Lower leg skin (tissue), 4 donors: Measurements from ENCODE around the gene MCM6. TPM values are rescaled to one million over a fixed set of nuclear protein-coding genes. Genes with fewer than 3 reads are reported as not detected.

Source experiments
- DNase-seq, 2 donors: peaks; one replicate each; pipeline ENCODE4 v3.0.0-alpha.2; 2019; ENCODE audit warnings: low spot score in 2 of 2
- H3K4me3 ChIP-seq: fragments of 200-600 bp; sonication (generic); 2 replicates; pipeline ENCODE4 v1.5.1; 2017; ENCODE audit warnings: mild to moderate bottlenecking, low read depth; ENCODE audit not compliant: poor library complexity, severe bottlenecking
- POLR2A ChIP-seq, 2 donors: fragments of 450-650 bp; IDR thresholded peaks; one replicate each; pipeline ENCODE4 v1.6.1; 2016 to 2017; ENCODE audit warnings: antibody characterized with exemption in 2 of 2, mild to moderate bottlenecking in 1 of 2, moderate library complexity in 1 of 2
- WGBS, 2 donors: methylation state at CpG; one replicate each; pipeline ENCODE4 v1.1.5; 2018; 5-methylcytosine and 5-hydroxymethylcytosine counted together
- intact Hi-C: fragments of 100-400 bp; cut with DNase I; formaldehyde crosslinking; loops from one replicate; pipeline ENCODE4 v1.15.0; 2023; ENCODE audit warnings: low total_unique reads
- total RNA-seq, 4 donors: library from RNA; depleted of rRNA; stranded (reverse); fragments of >200 nt; gene quantifications; one replicate each; pipeline ENCODE4 v1.1.0, GENCODE V29; 2016
- TF ChIP-seq, protein P1 (sequence below), 3 donors: fragments of 450-650 bp; IDR thresholded peaks; one replicate each; pipeline ENCODE4 v1.5.1; 2016; ENCODE audit warnings: antibody characterized with exemption in 3 of 3, mild to moderate bottlenecking in 3 of 3, moderate library complexity in 2 of 3

Gene MCM6
- total RNA-seq = 1 to 10 TPM; 4.5 to 8.5 (median 6.0) TPM

DNA sequence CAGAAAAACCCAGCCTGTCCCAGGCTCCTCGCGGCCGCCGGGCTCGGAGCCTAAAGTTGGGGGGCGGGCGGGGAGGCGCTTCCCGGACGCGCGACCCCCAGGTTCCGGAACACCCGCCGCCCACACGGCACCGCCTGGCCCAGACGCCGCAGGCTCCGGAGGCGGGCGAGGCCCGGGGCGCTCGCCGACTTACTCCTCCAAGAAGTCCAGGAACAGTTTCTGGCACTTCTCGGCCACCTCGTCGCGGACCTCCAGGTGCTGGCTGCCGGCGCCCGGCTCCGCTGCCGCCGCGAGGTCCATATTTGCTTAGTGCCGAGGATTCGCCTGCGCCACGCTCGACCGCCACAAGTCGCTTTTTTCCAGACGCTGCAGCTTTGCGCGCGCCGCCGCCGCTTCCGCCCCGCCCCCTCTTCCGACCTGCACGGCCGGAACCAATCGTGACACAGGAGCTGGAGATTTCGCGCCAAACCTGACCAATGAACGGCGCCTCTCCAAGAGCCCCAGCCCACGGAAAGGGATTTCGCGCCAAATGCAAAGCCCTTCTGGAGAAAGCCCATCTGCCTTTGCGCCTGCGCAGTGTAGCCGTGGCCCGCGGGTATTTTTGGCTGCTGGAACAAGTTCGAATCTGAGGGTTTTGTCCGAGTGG, at the start of gene MCM6:
TSS of gene MCM6 (minus strand) at position 378 of the 646 bp plus-strand sequence. CDS start at position 300, 78 bp downstream.
- 0 to 1% methylated on average over 23 to 59 of the region's 71 CpGs for WGBS, 2 donors
- TF ChIP-seq, protein P1, sequence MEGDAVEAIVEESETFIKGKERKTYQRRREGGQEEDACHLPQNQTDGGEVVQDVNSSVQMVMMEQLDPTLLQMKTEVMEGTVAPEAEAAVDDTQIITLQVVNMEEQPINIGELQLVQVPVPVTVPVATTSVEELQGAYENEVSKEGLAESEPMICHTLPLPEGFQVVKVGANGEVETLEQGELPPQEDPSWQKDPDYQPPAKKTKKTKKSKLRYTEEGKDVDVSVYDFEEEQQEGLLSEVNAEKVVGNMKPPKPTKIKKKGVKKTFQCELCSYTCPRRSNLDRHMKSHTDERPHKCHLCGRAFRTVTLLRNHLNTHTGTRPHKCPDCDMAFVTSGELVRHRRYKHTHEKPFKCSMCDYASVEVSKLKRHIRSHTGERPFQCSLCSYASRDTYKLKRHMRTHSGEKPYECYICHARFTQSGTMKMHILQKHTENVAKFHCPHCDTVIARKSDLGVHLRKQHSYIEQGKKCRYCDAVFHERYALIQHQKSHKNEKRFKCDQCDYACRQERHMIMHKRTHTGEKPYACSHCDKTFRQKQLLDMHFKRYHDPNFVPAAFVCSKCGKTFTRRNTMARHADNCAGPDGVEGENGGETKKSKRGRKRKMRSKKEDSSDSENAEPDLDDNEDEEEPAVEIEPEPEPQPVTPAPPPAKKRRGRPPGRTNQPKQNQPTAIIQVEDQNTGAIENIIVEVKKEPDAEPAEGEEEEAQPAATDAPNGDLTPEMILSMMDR (IDR thresholded peaks at IDR 0.05) = no peak
- TF ChIP-seq POLR2A (IDR thresholded peaks at IDR 0.05) = no peak
- peak; percentile 97 to 99 for DNase-seq
- H3K4me3 ChIP-seq = peak within 1 kb of the TSS; percentile 70
- intact Hi-C loops = no loop called here

DNA sequence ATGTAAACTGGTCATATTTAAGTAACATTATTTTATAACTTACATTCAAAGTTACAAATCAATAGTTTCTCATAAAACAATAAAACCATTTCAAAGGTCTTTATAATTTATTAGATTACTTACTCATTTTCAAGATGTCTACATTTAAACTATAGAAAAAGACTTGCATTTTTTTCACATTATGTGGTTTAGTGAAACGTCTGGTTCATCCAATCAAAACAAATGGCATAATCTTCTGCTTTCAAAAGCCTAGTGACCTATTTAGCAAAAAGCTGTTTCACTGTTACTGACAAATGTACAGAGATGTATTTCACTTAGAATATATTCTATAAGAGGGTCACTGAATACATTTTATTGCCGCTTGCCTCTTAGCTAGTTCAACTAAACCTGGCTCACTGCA, 49.3 kb upstream of the MCM6 start:
- no peak overlapping the region for H3K4me3 ChIP-seq
- TF ChIP-seq, protein P1 (IDR thresholded peaks at IDR 0.05) = no peak
- no peak for TF ChIP-seq POLR2A (IDR thresholded peaks at IDR 0.05)
- 74 to 75% methylated on average over 2 of the region's 2 CpGs for WGBS, 2 donors
- DNase-seq = no peak
- intact Hi-C loops = no loop called here

DNA sequence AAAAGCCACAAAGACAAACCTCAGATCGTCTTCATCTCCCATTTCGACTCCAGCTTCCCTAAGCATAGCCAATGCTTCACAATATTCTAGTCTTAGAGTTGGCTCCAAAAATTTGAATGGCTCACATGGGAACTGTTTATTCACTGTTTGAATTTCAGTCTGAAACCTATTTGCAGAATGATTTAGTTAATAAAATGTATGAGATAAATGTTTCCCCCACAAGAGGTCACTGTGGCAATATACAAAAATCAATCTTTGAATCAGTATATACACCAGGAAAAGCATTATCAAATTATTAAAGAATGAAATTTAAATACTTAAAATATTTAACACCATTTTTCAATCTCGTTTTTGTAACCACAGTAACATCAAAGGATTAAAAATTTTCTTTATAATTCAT, 40.0 kb upstream of the MCM6 start:
- no peak for DNase-seq
- TF ChIP-seq, protein P1 (IDR thresholded peaks at IDR 0.05) = no peak
- no peak for TF ChIP-seq POLR2A (IDR thresholded peaks at IDR 0.05)
- WGBS, 2 donors = 43 to 45% methylated on average over 3 of the region's 3 CpGs
- intact Hi-C loops = loop anchor here (10.0 kb wide), 1 partner anchor 459 kb away; no protein-coding TSS in a partner anchor
- no peak overlapping the region for H3K4me3 ChIP-seq

DNA sequence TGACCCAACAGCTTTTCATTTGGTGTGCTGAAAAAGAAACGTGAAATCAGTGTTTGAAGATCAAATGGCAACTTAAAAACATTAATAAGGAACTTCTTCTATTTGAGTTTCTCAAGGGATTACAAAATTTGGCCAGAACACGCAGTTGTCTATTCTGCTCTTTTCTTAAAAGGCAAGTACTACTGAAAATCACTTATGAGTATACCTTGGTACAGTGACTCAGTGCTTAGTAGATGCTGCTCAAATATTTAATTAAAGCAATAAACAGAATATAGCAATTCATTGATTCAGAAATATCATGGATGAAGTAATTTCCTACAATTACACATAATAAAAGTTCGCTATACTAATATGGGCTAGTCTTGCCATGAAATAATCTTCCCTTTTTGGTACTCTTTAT, 38.2 kb upstream of the MCM6 start:
- intact Hi-C loops = loop anchor here (10.0 kb wide), 1 partner anchor 460 kb away; no protein-coding TSS in a partner anchor
- DNase-seq = no peak
- WGBS, 2 donors = 64 to 71% methylated on average over 3 of the region's 3 CpGs
- no peak overlapping the region for H3K4me3 ChIP-seq
- TF ChIP-seq, protein P1 (IDR thresholded peaks at IDR 0.05) = no peak
- TF ChIP-seq POLR2A (IDR thresholded peaks at IDR 0.05) = no peak

DNA sequence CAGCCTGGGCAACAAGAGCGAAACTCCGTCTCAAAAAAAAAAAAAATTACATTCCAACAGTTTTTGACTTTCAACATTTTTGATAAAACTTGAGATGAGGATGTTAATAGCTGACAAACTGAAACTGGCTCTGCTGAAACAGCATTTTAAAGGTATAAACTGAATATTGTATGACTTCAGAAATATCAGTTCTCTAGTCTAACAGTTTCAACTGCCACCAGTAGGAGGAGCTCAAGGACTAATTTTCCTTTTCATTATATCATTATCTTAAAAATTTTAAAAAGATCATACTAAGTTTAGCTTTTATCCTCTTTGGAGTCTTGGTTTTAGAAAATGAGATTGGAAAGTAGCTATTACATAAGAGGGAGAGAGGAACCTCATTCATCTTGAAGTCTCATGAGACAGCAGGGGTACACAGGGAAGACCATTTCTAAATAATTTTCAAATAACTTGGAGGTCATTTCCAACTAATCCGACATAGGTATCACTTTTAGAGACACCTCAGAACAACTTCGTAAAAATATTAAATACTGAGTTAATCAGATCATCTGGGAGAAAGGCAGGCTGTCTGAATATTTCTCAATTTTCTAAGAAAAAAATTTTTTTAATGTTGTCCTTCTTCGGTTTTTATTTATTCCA, 37.6 kb upstream of the MCM6 start:
- intact Hi-C loops = loop anchor here (10.0 kb wide), 1 partner anchor 461 kb away; no protein-coding TSS in a partner anchor
- no peak overlapping the region for H3K4me3 ChIP-seq
- DNase-seq = peak in 1 of 2 donors; percentile 28
- WGBS, 2 donors = 82 to 88% methylated on average over 5 of the region's 5 CpGs
- TF ChIP-seq POLR2A (IDR thresholded peaks at IDR 0.05) = no peak
- TF ChIP-seq, protein P1 (IDR thresholded peaks at IDR 0.05) = no peak
